CD8-positive, alpha-beta memory T cell (primary cell): Measurements from ENCODE around the gene TMEM203. TPM values are rescaled to one million over a fixed set of nuclear protein-coding genes. Genes with fewer than 3 reads are reported as not detected.

Experiments used
- CTCF ChIA-PET: fragments of 350-600 bp; sonication (Branson Sonifier 250); formaldehyde crosslinking; loops from one replicate; lab custom pipeline; 2021; ENCODE audit warnings: antibody characterized with exemption; lab: Charles Lee
- POLR2A ChIA-PET: fragments of 350-600 bp; sonication (Branson Sonifier 250); formaldehyde crosslinking; loops from one replicate; lab custom pipeline; 2021; ENCODE audit warnings: antibody characterized with exemption; lab: Charles Lee
- DNase-seq, 5 donors: peaks; one replicate each; pipeline versions ENCODE4 v3.0.0 to v3.0.0-alpha.2; 2020 to 2022; ENCODE audit warnings: mixed read lengths in 1 of 5
- H3K27ac ChIP-seq: one replicate; pipeline ENCODE4 v1.7.0; 2013; ENCODE audit warnings: low read depth, mild to moderate bottlenecking, low read length, moderate library complexity
- H3K27me3 ChIP-seq: 2 replicates; pipeline ENCODE4 v1.7.0; 2013; ENCODE audit warnings: low read length, mild to moderate bottlenecking; ENCODE audit not compliant: insufficient read depth, poor library complexity, severe bottlenecking
- H3K36me3 ChIP-seq: 2 replicates; pipeline ENCODE4 v1.7.0; 2013; ENCODE audit warnings: mild to moderate bottlenecking, low read length, moderate library complexity; ENCODE audit not compliant: insufficient read depth
- H3K4me1 ChIP-seq: 2 replicates; pipeline ENCODE4 v1.7.0; 2013; ENCODE audit warnings: mild to moderate bottlenecking, low read length, moderate library complexity; ENCODE audit not compliant: insufficient read depth
- H3K4me3 ChIP-seq: 2 replicates; pipeline ENCODE4 v1.7.0; 2013; ENCODE audit warnings: mild to moderate bottlenecking, low read length
- H3K9me3 ChIP-seq: 2 replicates; pipeline ENCODE4 v1.7.0; 2013; ENCODE audit warnings: mild to moderate bottlenecking, low read length
- H3K27ac Mint-ChIP-seq, 8 donors: one replicate each; pipeline ENCODE4 v1.8.0; 2020 to 2021; ENCODE audit warnings: mixed read lengths in 8 of 8, mild to moderate bottlenecking in 6 of 8, inconsistent platforms in 3 of 8, moderate library complexity in 3 of 8
- H3K27me3 Mint-ChIP-seq, 2 donors: one replicate each; pipeline ENCODE4 v1.8.0; 2020 to 2021; ENCODE audit warnings: mixed read lengths in 2 of 2, mild to moderate bottlenecking in 1 of 2, moderate library complexity in 1 of 2
- H3K36me3 Mint-ChIP-seq, 3 donors: one replicate each; pipeline ENCODE4 v1.8.0; 2020 to 2021; ENCODE audit warnings: mixed read lengths in 3 of 3, inconsistent platforms in 1 of 3, mild to moderate bottlenecking in 1 of 3
- H3K4me1 Mint-ChIP-seq, 3 donors: one replicate each; pipeline ENCODE4 v1.8.0; 2020 to 2021; ENCODE audit warnings: mixed read lengths in 3 of 3, inconsistent platforms in 1 of 3, mild to moderate bottlenecking in 1 of 3
- H3K4me3 Mint-ChIP-seq, 7 donors: one replicate each; pipeline ENCODE4 v1.8.0; 2020 to 2021; ENCODE audit warnings: mixed read lengths in 7 of 7, mild to moderate bottlenecking in 6 of 7, moderate library complexity in 4 of 7, inconsistent platforms in 2 of 7
- H3K9me3 Mint-ChIP-seq, 5 donors: one replicate each; pipeline ENCODE4 v1.8.0; 2020 to 2022; ENCODE audit warnings: mixed read lengths in 5 of 5, mild to moderate bottlenecking in 3 of 5, moderate library complexity in 2 of 5, inconsistent platforms in 1 of 5
- polyA plus RNA-seq: library from polyadenylated mRNA; unstranded; fragments of 300-500 nt; fragmentation: Illumina TruSeq; gene quantifications from one replicate; pipeline ENCODE4 v1.2.3, GENCODE V29; 2021
- total RNA-seq, 2 experiments: library from RNA; stranded (reverse); gene quantifications; one replicate each; pipeline ENCODE4 v1.2.3, GENCODE V29; 2021

Gene TMEM203
- total and polyA plus RNA-seq, 3 experiments from 2014 or later: 51.5 to 134 (median 53.9) TPM

DNA sequence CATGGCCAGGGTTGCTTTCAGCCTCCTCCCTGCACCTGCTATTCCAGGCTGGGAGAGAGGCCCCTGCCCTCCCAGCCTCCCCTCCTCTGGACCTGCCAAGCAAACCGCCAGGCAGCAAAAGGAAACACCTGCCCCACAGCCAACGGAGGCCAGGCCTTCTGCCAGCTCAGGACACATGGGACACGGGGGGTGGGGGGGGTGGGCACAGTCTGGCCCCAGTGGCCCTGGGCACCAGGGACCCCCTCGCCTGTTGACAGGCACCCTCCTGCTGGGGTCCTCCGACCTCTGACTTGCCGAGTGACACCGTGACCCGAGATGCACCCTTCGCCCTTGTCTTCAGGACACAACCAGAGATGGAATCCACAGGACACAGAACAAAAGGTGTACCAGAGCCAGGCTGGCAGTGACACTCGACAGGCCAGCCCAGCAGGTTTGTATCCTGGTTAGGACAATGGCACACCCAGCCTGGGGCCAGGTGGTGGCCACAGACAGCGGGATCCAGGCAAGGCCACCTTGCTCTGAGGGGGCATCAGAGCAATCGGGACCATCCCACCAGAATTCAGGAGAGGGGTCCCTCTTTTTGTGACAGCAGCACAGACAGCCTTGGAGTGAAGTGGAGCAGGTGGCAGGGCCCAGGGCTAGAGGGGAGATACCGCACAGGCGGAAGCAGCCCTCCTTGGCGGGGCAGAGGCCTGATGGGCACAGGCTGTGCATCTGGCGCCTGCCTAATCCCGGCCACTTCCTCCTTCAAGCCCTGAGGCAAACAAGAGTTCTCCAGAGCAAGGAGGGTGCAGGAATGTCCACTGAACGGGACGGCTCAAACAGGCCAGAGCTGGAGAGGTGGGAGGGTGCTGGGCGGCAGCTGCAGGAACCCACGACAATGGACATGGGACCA is 32.3 kb downstream of the TMEM203 start:
- Mint-ChIP-seq H3K36me3 (peaks cover 0 to 13% (median 0%) of the 10 kb centered on the region in 3 donors), H3K4me3 (peak overlapping the region in 1 of 7 donors; percentile 27), H3K4me1 (peaks cover 0 to 14% (median 0%) of the 10 kb centered on the region in 3 donors), H3K27ac (no peak overlapping the region), H3K27me3 (peaks cover 4 to 9% of the 10 kb centered on the region in 2 donors), H3K9me3 (peaks cover 0 to 1% (median 0%) of the 10 kb centered on the region in 5 donors)
- H3K27ac ChIP-seq: no peak overlapping the region
- H3K4me3 ChIP-seq: no peak overlapping the region
- H3K9me3 ChIP-seq: no peaks in the 10 kb centered on the region
- ChIA-PET CTCF (no interaction called here), POLR2A (no interaction called here)
- DNase-seq: no peak
- peaks cover 14% of the 10 kb centered on the region for H3K27me3 ChIP-seq
- no peaks in the 10 kb centered on the region for H3K4me1 ChIP-seq
- no peaks in the 10 kb centered on the region for H3K36me3 ChIP-seq

DNA sequence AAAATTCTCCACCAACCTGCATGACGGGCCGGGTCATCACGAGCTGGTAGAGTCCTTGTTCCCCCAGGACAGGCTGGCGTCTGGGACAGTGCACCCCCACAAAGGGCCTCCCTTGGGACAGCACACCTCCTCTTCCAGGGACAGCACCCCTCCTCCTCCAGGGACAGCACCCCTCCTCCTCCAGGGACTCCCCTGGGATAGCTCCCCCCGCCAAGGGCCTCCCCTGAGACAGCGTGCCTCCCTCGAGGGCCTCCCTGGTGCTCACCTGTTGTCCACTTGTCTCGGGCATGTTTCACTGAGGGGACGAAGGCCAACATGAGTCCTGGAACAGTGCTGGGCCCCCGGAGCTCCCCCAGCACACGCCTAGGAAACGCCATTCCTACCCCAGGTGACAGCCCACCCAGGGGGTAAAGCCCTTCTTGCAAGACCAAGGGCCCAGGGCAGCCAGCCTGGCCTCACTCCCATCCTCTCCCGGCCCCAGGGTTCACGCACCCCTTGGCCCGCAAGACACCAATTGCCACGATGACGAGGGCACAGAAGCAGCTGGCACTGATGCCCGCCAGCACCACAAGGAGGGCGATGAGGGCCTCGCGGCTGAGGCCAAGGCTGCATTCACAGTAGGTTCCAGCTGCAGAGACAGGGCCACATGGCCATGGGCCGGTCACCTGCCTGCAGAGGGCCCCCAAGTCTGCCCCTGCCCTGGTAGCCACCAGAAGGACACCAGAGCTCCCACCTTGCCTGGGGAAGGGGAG is 34.1 kb downstream of the TMEM203 start:
- Histone ChIP-seq H3K4me3 (no peak overlapping the region), H3K9me3 (no peaks in the 10 kb centered on the region), H3K27ac (no peak overlapping the region), H3K4me1 (no peaks in the 10 kb centered on the region), H3K36me3 (no peaks in the 10 kb centered on the region), H3K27me3 (peaks cover 21% of the 10 kb centered on the region)
- no peak for DNase-seq
- H3K4me3 Mint-ChIP-seq: no peak overlapping the region
- H3K4me1 Mint-ChIP-seq: peaks cover 0 to 15% (median 0%) of the 10 kb centered on the region in 3 donors
- H3K27ac Mint-ChIP-seq: no peak overlapping the region
- H3K27me3 Mint-ChIP-seq: peaks cover 10 to 14% of the 10 kb centered on the region in 2 donors
- ChIA-PET CTCF (no interaction called here), POLR2A (no interaction called here)
- H3K9me3 Mint-ChIP-seq: peaks cover 0 to 1% (median 0%) of the 10 kb centered on the region in 5 donors
- no peaks in the 10 kb centered on the region for H3K36me3 Mint-ChIP-seq

DNA sequence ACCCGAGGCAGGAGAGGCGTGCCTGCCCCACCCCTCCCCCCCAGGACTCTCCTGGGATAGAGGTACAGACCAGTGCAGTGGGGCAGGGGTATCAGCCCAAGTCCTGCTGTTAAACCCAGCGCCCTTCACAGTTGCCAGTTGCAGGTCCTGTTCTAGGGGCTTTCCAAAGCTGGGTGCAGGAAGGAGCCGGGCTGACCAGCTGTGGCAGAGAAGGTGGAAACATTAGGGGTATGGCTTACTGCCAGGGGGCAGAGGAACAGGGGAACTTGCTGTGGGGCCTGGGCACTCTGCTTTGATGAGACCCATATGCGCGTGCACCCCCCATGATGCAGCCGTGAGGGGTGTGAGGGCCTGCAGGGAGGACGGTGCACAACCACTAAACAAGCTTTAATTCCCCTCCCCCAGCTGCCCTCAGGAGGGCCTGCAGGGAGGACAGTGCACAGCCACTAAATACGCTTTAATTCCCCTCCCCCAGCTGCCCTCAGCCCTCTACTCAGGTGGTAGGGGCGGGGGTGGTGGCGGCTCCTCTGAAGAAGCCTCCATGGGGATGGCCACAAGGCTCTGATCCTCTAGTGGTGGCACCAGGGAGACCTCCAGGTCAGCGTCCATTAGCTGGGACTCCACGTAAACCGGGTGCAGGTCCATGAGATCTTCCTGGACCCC is 34.8 kb downstream of the TMEM203 start:
- Mint-ChIP-seq H3K4me1 (peaks cover 0 to 11% (median 0%) of the 10 kb centered on the region in 3 donors), H3K9me3 (peaks cover 0 to 1% (median 0%) of the 10 kb centered on the region in 5 donors), H3K36me3 (no peaks in the 10 kb centered on the region), H3K4me3 (no peak overlapping the region), H3K27ac (no peak overlapping the region), H3K27me3 (peaks cover 10 to 18% of the 10 kb centered on the region in 2 donors)
- H3K9me3 ChIP-seq: no peaks in the 10 kb centered on the region
- CTCF ChIA-PET: no interaction called here
- peaks cover 27% of the 10 kb centered on the region for H3K27me3 ChIP-seq
- no peak for DNase-seq
- no peak overlapping the region for H3K4me3 ChIP-seq
- H3K27ac ChIP-seq: no peak overlapping the region
- no peaks in the 10 kb centered on the region for H3K4me1 ChIP-seq
- POLR2A ChIA-PET: no interaction called here
- no peaks in the 10 kb centered on the region for H3K36me3 ChIP-seq

DNA sequence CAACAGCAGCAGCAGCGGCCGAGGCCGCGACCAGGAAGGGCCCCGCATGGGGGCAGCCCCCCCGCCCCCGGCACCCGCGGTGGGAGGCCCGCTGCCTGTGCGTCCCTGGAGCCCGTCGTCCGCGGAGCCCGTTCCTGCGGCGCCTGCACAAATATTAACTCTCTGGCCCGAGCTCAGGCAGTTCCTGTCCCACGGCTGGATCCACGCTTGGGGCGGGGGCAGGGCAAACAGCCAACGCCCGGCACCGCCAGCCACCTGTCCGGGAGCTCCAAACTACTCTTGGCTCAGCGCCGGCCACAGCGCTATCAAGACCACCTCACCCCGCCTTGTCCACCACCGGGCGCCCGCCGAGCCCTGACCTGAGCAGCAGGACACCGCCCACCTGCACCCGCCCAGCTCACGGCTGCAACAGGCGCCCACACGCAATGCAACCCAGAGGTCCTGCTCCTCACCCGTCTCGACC is 35.5 kb downstream of the TMEM203 start, which contains the start of gene LRRC26:
Gene LRRC26 (minus strand): TSS at position 156 of the 463 bp plus-strand sequence. CDS start 108 bp downstream, at position 48.
- peak within 1 kb of the TSS; percentile 24 to 78 (median 57) for H3K4me3 Mint-ChIP-seq
- ChIA-PET POLR2A (no interaction called here), CTCF (no interaction called here)
- H3K4me1 Mint-ChIP-seq: peaks cover 0 to 11% (median 0%) of the 10 kb centered on the region in 3 donors
- no peak within 1 kb of the TSS for H3K27ac Mint-ChIP-seq
- H3K9me3 ChIP-seq: no peaks in the 10 kb centered on the region
- H3K27ac ChIP-seq: no peak within 1 kb of the TSS
- peaks cover 0 to 1% (median 0%) of the 10 kb centered on the region in 5 donors for H3K9me3 Mint-ChIP-seq
- no peaks in the 10 kb centered on the region for H3K36me3 ChIP-seq
- no peak for DNase-seq
- no peaks in the 10 kb centered on the region for H3K36me3 Mint-ChIP-seq
- H3K4me3 ChIP-seq: no peak within 1 kb of the TSS
- peaks cover 14 to 24% of the 10 kb centered on the region in 2 donors for H3K27me3 Mint-ChIP-seq
- no peaks in the 10 kb centered on the region for H3K4me1 ChIP-seq
- H3K27me3 ChIP-seq: peaks cover 27% of the 10 kb centered on the region

- Mint-ChIP-seq H3K36me3 (no peaks in the 10 kb centered on the region), H3K4me1 (peaks cover 0 to 11% (median 0%) of the 10 kb centered on the region in 3 donors), H3K27ac (no peak overlapping the region), H3K9me3 (peaks cover 0 to 1% (median 0%) of the 10 kb centered on the region in 5 donors), H3K27me3 (peaks cover 16 to 24% of the 10 kb centered on the region in 2 donors), H3K4me3 (peak overlapping the region; percentile 24 to 78 (median 57))
- no peaks in the 10 kb centered on the region for H3K4me1 ChIP-seq
- no peaks in the 10 kb centered on the region for H3K36me3 ChIP-seq
- H3K27ac ChIP-seq: no peak overlapping the region
- CTCF ChIA-PET: no interaction called here
- peaks cover 32% of the 10 kb centered on the region for H3K27me3 ChIP-seq
- H3K9me3 ChIP-seq: no peaks in the 10 kb centered on the region
- H3K4me3 ChIP-seq: no peak overlapping the region
- DNase-seq: no peak
- POLR2A ChIA-PET: no interaction called here
Measured at GRCh38 chr9:137168904-137169856, 36.3 kb downstream of the TMEM203 start.

DNA sequence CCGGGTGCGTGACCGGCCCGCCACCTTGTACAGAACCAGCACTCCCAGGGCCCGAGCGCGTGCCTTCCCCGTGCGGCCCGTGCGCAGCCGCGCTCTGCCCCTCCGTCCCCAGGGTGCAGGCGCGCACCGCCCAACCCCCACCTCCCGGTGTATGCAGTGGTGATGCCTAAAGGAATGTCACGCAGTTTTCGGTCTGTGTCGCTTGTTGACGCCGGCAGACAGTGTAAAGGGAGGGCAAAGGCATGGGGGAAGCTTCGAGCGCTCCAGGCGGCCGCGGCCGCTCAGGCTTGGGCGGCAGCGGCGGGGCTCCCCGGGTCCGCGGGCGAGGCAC is 36.9 kb downstream of the TMEM203 start:
- CTCF ChIA-PET: no interaction called here
- H3K27ac Mint-ChIP-seq: no peak overlapping the region

More for the DNA sequence above, 36.9 kb downstream of the TMEM203 start:
- Mint-ChIP-seq H3K36me3 (no peaks in the 10 kb centered on the region), H3K4me3 (peak overlapping the region in 4 of 7 donors; percentile 24 to 78 (median 44)), H3K27me3 (peaks cover 17 to 25% of the 10 kb centered on the region in 2 donors), H3K4me1 (peaks cover 0 to 12% (median 0%) of the 10 kb centered on the region in 3 donors), H3K9me3 (peaks cover 0 to 1% (median 0%) of the 10 kb centered on the region in 5 donors)
- DNase-seq: no peak
- no peak overlapping the region for H3K27ac ChIP-seq
- no peaks in the 10 kb centered on the region for H3K9me3 ChIP-seq
- H3K4me1 ChIP-seq: no peaks in the 10 kb centered on the region
- H3K36me3 ChIP-seq: no peaks in the 10 kb centered on the region
- H3K27me3 ChIP-seq: peaks cover 32% of the 10 kb centered on the region
- no peak overlapping the region for H3K4me3 ChIP-seq
- POLR2A ChIA-PET: no interaction called here
